Thyroid gland (tissue), 4 donors: ENCODE data around the gene SEMA4G. TPM values are rescaled to one million over a fixed set of nuclear protein-coding genes. Genes with fewer than 3 reads are reported as not detected.

Source experiments
- DNase-seq, 2 donors: peaks; one replicate each; pipeline ENCODE4 v3.0.0-alpha.2; 2019
- H3K27ac ChIP-seq, 3 donors: fragments of 200-600 bp; sonication (generic); 1 replicate in 2 of 3; 2 replicates in 1 of 3; pipeline ENCODE4 v1.5.1; 2016 to 2019; ENCODE audit warnings: mild to moderate bottlenecking in 1 of 3, moderate library complexity in 1 of 3
- H3K27me3 ChIP-seq: fragments of 200-600 bp; sonication (generic); one replicate; pipeline ENCODE4 v1.5.1; 2019
- H3K36me3 ChIP-seq, 2 donors: fragments of 200-600 bp; sonication (generic); one replicate each; pipeline ENCODE4 v1.5.1; 2016 to 2019
- H3K4me1 ChIP-seq, 2 donors: fragments of 200-600 bp; sonication (generic); one replicate each; pipeline ENCODE4 v1.5.1; 2017 to 2019
- H3K4me3 ChIP-seq, 3 donors: fragments of 200-600 bp; sonication (generic); replicated peaks in 1 of 3; 1 replicate in 2 of 3; 2 replicates in 1 of 3; pipeline ENCODE4 v1.5.1; 2016; ENCODE audit warnings: mild to moderate bottlenecking in 1 of 3
- H3K9me3 ChIP-seq: fragments of 200-600 bp; sonication (generic); one replicate; pipeline ENCODE4 v1.5.1; 2017
- POLR2A ChIP-seq, 2 donors: fragments of 450-650 bp; IDR thresholded peaks; one replicate each; pipeline ENCODE4 v1.6.1; 2017; ENCODE audit warnings: antibody characterized with exemption in 2 of 2, mild to moderate bottlenecking in 2 of 2, moderate library complexity in 1 of 2
- WGBS, 2 donors: methylation state at CpG; one replicate each; pipeline ENCODE4 v1.1.5; 2017; 5-methylcytosine and 5-hydroxymethylcytosine counted together
- intact Hi-C: fragments of 100-400 bp; cut with DNase I; formaldehyde crosslinking; loops from one replicate; pipeline ENCODE4 v1.15.1; 2023
- microRNA counts, 2 donors: library from miRNA; unstranded; fragments of <30 nt; microRNA quantifications; one replicate each; lab custom pipeline; 2016 to 2017
- microRNA-seq: library from miRNA; unstranded; fragments of <30 nt; microRNA quantifications from one replicate; pipeline ENCODE4, GENCODE V29; 2016
- small RNA-seq: library from RNA; depleted of rRNA; stranded (forward); fragments of <200 nt; gene quantifications from one replicate; pipeline ENCODE3, GENCODE V24; 2016
- total RNA-seq, 4 donors: library from RNA; depleted of rRNA; stranded (reverse); fragments of >200 nt; gene quantifications; one replicate each; pipeline ENCODE4 v1.2.3, GENCODE V29; 2016
- TF ChIP-seq, protein P1 (sequence below), 6 experiments: fragments of 200-600 bp in 3 of 6; fragments of 450-650 bp in 3 of 6; sonication (generic) in 3 of 6; IDR thresholded peaks; one replicate each; pipeline ENCODE4 v1.5.1; 2016 to 2019; ENCODE audit warnings: antibody characterized with exemption in 6 of 6, mild to moderate bottlenecking in 2 of 6, inconsistent platforms in 1 of 6, moderate library complexity in 1 of 6

SEMA4G gene
- total RNA-seq, 4 donors from 2014 or later = 8.7 to 13.3 (median 9.8) TPM

DNA sequence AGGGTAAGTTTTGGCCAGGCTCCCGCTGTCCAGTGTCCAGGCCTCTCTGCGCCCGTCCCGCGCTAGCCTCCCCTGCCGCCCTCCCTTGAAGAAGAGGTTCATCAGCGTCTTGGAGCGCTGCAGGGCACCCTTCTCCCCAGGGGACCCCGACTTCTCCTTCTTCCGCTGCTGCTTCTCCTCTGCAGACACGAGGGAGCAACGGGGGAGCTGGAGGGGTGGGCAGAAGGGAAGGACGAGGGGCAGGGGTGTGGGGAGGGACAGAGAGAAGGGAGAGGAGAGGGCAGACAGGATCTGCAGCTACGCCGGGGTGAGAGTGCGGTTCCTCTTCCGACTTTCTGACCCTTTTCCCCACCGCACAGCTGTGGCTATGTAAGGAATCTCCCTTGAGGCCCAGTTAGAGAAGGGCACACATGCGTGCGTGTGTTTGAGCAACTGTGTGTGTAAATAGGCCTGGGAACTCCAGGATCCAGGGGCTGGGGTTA lies 48.9 kb downstream of the SEMA4G start:
- Histone ChIP-seq H3K4me1 (peaks cover 2 to 9% of the 10 kb centered on the region in 2 donors), H3K4me3 (no peak overlapping the region), H3K27me3 (peaks cover 7% of the 10 kb centered on the region), H3K9me3 (no peaks in the 10 kb centered on the region), H3K27ac (no peak overlapping the region), H3K36me3 (no peaks in the 10 kb centered on the region)
- intact Hi-C loops = no loop called here
- no peak for DNase-seq
- TF ChIP-seq POLR2A (IDR thresholded peaks at IDR 0.05) = no peak
- TF ChIP-seq, protein P1, sequence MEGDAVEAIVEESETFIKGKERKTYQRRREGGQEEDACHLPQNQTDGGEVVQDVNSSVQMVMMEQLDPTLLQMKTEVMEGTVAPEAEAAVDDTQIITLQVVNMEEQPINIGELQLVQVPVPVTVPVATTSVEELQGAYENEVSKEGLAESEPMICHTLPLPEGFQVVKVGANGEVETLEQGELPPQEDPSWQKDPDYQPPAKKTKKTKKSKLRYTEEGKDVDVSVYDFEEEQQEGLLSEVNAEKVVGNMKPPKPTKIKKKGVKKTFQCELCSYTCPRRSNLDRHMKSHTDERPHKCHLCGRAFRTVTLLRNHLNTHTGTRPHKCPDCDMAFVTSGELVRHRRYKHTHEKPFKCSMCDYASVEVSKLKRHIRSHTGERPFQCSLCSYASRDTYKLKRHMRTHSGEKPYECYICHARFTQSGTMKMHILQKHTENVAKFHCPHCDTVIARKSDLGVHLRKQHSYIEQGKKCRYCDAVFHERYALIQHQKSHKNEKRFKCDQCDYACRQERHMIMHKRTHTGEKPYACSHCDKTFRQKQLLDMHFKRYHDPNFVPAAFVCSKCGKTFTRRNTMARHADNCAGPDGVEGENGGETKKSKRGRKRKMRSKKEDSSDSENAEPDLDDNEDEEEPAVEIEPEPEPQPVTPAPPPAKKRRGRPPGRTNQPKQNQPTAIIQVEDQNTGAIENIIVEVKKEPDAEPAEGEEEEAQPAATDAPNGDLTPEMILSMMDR (IDR thresholded peaks at IDR 0.05) = no peak
- WGBS, 2 donors = 44 to 47% methylated on average over 19 to 20 of the region's 20 CpGs

DNA sequence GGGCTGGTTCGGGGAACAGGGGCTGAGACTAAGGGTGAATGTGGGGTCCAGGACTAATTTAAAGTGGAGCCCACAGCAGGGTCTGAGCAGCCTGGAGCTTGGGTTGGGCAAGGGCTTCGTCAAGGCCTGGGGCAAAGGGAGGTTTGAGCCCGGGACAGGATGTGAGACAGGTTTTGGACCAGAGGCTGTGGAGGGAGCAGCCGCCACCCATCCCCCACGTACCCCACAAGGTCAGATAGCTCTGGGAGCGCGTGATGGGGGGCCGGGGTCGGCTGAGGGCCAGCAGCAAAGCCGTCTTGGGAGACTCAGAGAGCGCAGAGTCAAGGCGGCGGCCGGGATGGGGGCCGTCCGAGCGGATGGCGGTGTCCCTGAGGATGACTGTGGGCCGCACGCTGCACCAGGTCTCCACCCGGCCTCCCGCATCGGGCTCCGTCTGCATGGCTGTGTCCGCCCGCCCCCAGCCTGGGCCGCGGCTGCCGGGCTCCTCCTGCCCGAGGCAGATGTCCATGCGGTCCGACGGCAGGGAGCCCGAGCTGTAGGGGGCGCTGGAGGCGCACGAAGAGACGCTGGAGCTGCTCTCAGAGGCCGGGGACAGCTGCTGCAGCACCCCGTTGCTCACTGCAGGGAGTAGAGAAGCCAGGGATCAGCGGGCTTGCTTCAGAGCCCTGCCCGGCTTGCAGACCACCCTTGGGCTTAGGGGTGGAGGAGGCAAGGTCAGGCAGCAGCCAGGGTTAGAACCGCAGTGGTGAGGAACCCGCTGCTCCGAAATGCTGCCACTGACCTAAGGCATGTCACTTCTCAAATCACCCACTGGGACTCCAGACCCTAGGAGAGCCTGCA lies 49.5 kb downstream of the SEMA4G start:
- H3K9me3 ChIP-seq = no peaks in the 10 kb centered on the region
- H3K4me1 ChIP-seq = peaks cover 0 to 7% of the 10 kb centered on the region in 2 donors
- 28 to 35% methylated on average over 7 to 23 of the region's 45 CpGs for WGBS, 2 donors
- intact Hi-C loops = no loop called here
- H3K4me3 ChIP-seq = no peak overlapping the region
- peaks cover 7% of the 10 kb centered on the region for H3K27me3 ChIP-seq
- H3K27ac ChIP-seq = no peak overlapping the region
- no peak for TF ChIP-seq POLR2A (IDR thresholded peaks at IDR 0.05)
- TF ChIP-seq, protein P1 (IDR thresholded peaks at IDR 0.05) = peak in 5 of 6 experiments; percentile 14 to 71 (median 53)
- DNase-seq = peak; percentile 73 to 75
- no peaks in the 10 kb centered on the region for H3K36me3 ChIP-seq

MicroRNAs within 50 kb of the gene (microRNA counts, 767-probe panel; counts per million panel counts)
- 0 counts per million in 2 donors for microRNA hsa-miR-608 (lab: Ali Mortazavi, UCI)

Small RNA genes lying within 50 kb of the gene (microRNA-seq; reads per million reads assigned to microRNA genes)
- not detected for gene MIR608

Small RNA genes lying within 50 kb of the gene (small RNA-seq; reads per million reads assigned to genes)
- gene MIR608 = not detected

Other genes starting within 250 kb of the SEMA4G start
- gene PAX2, start 223.9 kb upstream of the SEMA4G start, total RNA-seq = not detected
- 10 to 100 TPM; 34.1 to 47.9 (median 40.4) TPM for gene SLF2, start 56.5 kb upstream of the SEMA4G start, total RNA-seq
- gene MRPL43, start 18.0 kb downstream of the SEMA4G start, total RNA-seq = 100 to 1,000 TPM in 3 of 4 donors, 10 to 100 TPM in 1; 86.1 to 178 (median 145) TPM
- gene TWNK, start 18.0 kb downstream of the SEMA4G start, total RNA-seq = 1 to 10 TPM; 5.5 to 7.7 (median 6.8) TPM
- 100 to 1,000 TPM in 1 of 4 donors, 10 to 100 TPM in 3; 75.4 to 107 (median 88.1) TPM for gene LZTS2, start 30.3 kb downstream of the SEMA4G start, total RNA-seq
- gene PDZD7, start 61.6 kb downstream of the SEMA4G start, total RNA-seq = 1 to 10 TPM in 1 of 4 donors, under 1 TPM in 3; 0.24 to 1.1 (median 0.69) TPM
- gene SFXN3, start 61.7 kb downstream of the SEMA4G start, total RNA-seq = 10 to 100 TPM; 35.8 to 56.8 (median 43.3) TPM
- gene KAZALD1, start 92.5 kb downstream of the SEMA4G start, total RNA-seq = 1 to 10 TPM; 3.1 to 9.9 (median 6.3) TPM
- gene TLX1, start 161.8 kb downstream of the SEMA4G start, total RNA-seq = not detected